Measurements from ENCODE around the gene OLFML2B. TPM values are rescaled to one million over a fixed set of nuclear protein-coding genes. Genes with fewer than 3 reads are reported as not detected.

OLFML2B gene
- total and polyA plus RNA-seq, 2 of the 13 experiments (the other 11 are each of a cell fraction or from before 2014, with no cell fraction given): not detected

DNA sequence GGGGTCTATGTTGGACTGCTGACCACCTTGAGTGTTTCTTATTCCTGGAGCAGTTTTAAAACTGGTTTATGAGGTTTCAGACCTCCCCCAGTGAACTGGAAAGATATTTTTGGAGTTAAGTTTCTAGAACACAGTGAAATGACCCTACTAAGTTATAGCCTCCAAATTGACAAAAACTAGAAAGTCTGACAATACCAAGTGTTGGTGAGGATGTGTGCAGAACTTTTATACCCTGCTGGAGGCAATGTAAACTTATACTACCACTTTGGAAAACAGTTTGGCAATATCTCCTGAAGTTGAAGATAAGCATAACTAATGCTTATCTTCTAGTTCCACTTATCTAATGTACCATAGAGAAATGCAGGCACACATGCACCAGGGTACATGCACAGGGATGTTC, 10.4 kb downstream of the OLFML2B start:
- FAIRE-seq (no peak), DNase-seq (ENCODE audit: low spot score) (no peak), ATAC-seq (no peak)
- no peaks in the 10 kb centered on the region for H4K20me1 ChIP-seq (ENCODE audit: insufficient read depth, low read length)
- 0 out of 2 replicates have a peak, but pooled peaks cover 5% of the 10 kb centered on the region for H3K4me1 ChIP-seq (ENCODE audit: insufficient read depth, low read length)
- ChIA-PET POLR2A (no interaction called here), CTCF (ENCODE audit: low intra/inter-chr PET ratio, low total read pairs) (no interaction called here)
- peaks cover 0 to 2% of the 10 kb centered on the region in 2 experiments; a peak in 2 of 5 replicates for H3K27me3 ChIP-seq (ENCODE audit: control insufficient read depth in 1 of 2, insufficient read depth in 2 of 2, low read length in 2 of 2)
- H3K4me2 ChIP-seq (ENCODE audit: low read depth, low read length): no peak overlapping the region
- H3K27ac ChIP-seq (ENCODE audit: extremely low read length, insufficient read depth, low read length): no peak overlapping the region
- in situ Hi-C loops (cut with HindIII; ENCODE audit: extremely low pct_ligation_motif_present, low pct_unique_long_range_greater_than_20kb) (no loop called here), intact Hi-C loops (cut with micrococcal nuclease; ENCODE audit: unreplicated experiment) (no loop called here)
- no peak overlapping the region for H3K9ac ChIP-seq (ENCODE audit: insufficient read depth, low read depth, low read length)
- TF ChIP-seq, protein P1, sequence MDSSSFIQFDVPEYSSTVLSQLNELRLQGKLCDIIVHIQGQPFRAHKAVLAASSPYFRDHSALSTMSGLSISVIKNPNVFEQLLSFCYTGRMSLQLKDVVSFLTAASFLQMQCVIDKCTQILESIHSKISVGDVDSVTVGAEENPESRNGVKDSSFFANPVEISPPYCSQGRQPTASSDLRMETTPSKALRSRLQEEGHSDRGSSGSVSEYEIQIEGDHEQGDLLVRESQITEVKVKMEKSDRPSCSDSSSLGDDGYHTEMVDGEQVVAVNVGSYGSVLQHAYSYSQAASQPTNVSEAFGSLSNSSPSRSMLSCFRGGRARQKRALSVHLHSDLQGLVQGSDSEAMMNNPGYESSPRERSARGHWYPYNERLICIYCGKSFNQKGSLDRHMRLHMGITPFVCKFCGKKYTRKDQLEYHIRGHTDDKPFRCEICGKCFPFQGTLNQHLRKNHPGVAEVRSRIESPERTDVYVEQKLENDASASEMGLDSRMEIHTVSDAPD (CRISPR knock-in tag; IDR thresholded peaks at IDR 0.05): no peak
- TF ChIP-seq ZNF138 (CRISPR knock-in tag; IDR thresholded peaks at IDR 0.05; ENCODE audit: low read depth) (no peak), ZKSCAN8 (CRISPR knock-in tag; IDR thresholded peaks at IDR 0.05; ENCODE audit: borderline replicate concordance) (no peak), ZNF382 (CRISPR knock-in tag; IDR thresholded peaks at IDR 0.05; ENCODE audit: borderline replicate concordance) (no peak)
- TF ChIP-seq, protein P2, sequence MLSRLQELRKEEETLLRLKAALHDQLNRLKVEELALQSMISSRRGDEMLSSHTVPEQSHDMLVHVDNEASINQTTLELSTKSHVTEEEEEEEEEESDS (CRISPR knock-in tag; IDR thresholded peaks at IDR 0.05; ENCODE audit: borderline replicate concordance): no peak
- BruUV-seq (replicated peaks): no TSS peak
- no peaks in the 10 kb centered on the region for H3K9me3 ChIP-seq (ENCODE audit: low read length)
- H3K36me3 ChIP-seq (replicated peaks in 1 of 2; ENCODE audit: control insufficient read depth in 1 of 2, insufficient read depth in 2 of 2, low read length in 2 of 2): no peaks in the 10 kb centered on the region
- H2AFZ ChIP-seq (ENCODE audit: low read length): no peak overlapping the region
- H3K4me3 ChIP-seq (replicated peaks in 1 of 3; ENCODE audit: insufficient read depth in 1 of 3, low read depth in 2 of 3, low read length in 3 of 3): no peak overlapping the region
- H3K79me2 ChIP-seq (ENCODE audit: insufficient read depth, low read length): no peaks in the 10 kb centered on the region

DNA sequence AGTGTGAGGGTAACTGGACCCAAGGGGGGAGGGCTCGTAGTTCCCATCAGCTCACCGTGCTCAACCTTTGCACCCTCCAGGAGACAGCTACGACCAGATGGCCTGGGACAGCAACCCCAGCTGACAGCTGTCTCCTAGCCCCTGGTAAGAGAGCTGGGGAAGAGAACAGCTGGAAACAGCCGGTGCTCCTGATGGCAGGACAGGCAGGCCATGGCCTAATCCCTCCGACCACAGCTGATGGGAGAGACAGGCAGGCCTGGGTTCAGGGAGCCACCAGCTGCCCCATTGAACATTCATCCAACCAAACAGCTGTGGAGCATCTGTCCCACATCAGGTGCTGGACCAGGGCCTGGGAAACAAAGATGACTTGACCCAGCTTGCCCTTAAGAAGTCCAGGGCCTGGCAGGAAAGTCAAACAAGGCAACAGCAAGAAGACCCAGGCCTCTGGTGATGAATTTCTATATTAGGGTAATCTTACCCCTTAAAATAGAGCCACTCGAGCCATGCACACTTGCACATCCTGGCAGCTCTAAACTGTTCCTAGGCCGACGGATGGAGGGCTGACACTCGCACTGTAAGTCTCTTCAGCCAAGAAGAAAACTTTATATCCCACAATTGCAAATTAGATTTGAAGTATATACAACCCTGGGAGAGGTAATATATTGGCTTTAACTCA, 12.2 kb downstream of the OLFML2B start:
- TF ChIP-seq HNF4A (CRISPR knock-in tag; IDR thresholded peaks at IDR 0.05) (0 out of 2 replicates have a peak, but pooled peaks have one; percentile 16), CHD4 (IDR thresholded peaks at IDR 0.05; ENCODE audit: borderline replicate concordance, low read length) (no peak), ZNF737 (CRISPR knock-in tag; IDR thresholded peaks at IDR 0.05; ENCODE audit: borderline replicate concordance) (no peak), MBNL3 (CRISPR knock-in tag; conservative IDR thresholded peaks at IDR 0.05) (no peak), ZNF292 (CRISPR knock-in tag; IDR thresholded peaks at IDR 0.05; ENCODE audit: borderline replicate concordance, low read depth) (no peak), ZBTB20 (CRISPR knock-in tag; IDR thresholded peaks at IDR 0.05; ENCODE audit: borderline replicate concordance, low read depth) (no peak)
- TF ChIP-seq, protein P3, sequence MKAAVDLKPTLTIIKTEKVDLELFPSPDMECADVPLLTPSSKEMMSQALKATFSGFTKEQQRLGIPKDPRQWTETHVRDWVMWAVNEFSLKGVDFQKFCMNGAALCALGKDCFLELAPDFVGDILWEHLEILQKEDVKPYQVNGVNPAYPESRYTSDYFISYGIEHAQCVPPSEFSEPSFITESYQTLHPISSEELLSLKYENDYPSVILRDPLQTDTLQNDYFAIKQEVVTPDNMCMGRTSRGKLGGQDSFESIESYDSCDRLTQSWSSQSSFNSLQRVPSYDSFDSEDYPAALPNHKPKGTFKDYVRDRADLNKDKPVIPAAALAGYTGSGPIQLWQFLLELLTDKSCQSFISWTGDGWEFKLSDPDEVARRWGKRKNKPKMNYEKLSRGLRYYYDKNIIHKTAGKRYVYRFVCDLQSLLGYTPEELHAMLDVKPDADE (CRISPR knock-in tag; IDR thresholded peaks at IDR 0.05): no peak
- TF ChIP-seq, protein P4, sequence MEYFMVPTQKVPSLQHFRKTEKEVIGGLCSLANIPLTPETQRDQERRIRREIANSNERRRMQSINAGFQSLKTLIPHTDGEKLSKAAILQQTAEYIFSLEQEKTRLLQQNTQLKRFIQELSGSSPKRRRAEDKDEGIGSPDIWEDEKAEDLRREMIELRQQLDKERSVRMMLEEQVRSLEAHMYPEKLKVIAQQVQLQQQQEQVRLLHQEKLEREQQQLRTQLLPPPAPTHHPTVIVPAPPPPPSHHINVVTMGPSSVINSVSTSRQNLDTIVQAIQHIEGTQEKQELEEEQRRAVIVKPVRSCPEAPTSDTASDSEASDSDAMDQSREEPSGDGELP (IDR thresholded peaks at IDR 0.05; ENCODE audit: borderline replicate concordance, low read depth): peak; percentile 37; the same call in 1 of the 2 replicates
- DNase-seq (ENCODE audit: low spot score) (no peak), ATAC-seq (peak; percentile 76), FAIRE-seq (no peak)
- no peak overlapping the region for H3K9ac ChIP-seq (ENCODE audit: insufficient read depth, low read depth, low read length)
- no peaks in the 10 kb centered on the region for H3K36me3 ChIP-seq (replicated peaks in 1 of 2; ENCODE audit: control insufficient read depth in 1 of 2, insufficient read depth in 2 of 2, low read length in 2 of 2)
- H3K4me2 ChIP-seq (ENCODE audit: low read depth, low read length): no peak overlapping the region
- 0 out of 2 replicates have a peak, but pooled peaks cover 5% of the 10 kb centered on the region for H3K4me1 ChIP-seq (ENCODE audit: insufficient read depth, low read length)
- BruUV-seq (replicated peaks): no TSS peak
- no peak overlapping the region for H3K27ac ChIP-seq (ENCODE audit: extremely low read length, insufficient read depth, low read length)
- ChIA-PET POLR2A (no interaction called here), CTCF (ENCODE audit: low intra/inter-chr PET ratio, low total read pairs) (no interaction called here)
- 37% methylated on average over 4 of the region's 9 CpGs for WGBS (ENCODE audit: low lambda C conversion rate)
- no peaks in the 10 kb centered on the region for H3K9me3 ChIP-seq (ENCODE audit: low read length)
- H3K79me2 ChIP-seq (ENCODE audit: insufficient read depth, low read length): no peaks in the 10 kb centered on the region
- no peak overlapping the region for H3K4me3 ChIP-seq (replicated peaks in 1 of 3; ENCODE audit: insufficient read depth in 1 of 3, low read depth in 2 of 3, low read length in 3 of 3)
- in situ Hi-C loops (cut with HindIII; ENCODE audit: extremely low pct_ligation_motif_present, low pct_unique_long_range_greater_than_20kb) (no loop called here), intact Hi-C loops (cut with micrococcal nuclease; ENCODE audit: unreplicated experiment) (no loop called here)
- peaks cover 0 to 13% of the 10 kb centered on the region in 2 experiments; a peak in 2 of 5 replicates for H3K27me3 ChIP-seq (ENCODE audit: control insufficient read depth in 1 of 2, insufficient read depth in 2 of 2, low read length in 2 of 2)
- no peak overlapping the region for H2AFZ ChIP-seq (ENCODE audit: low read length)
- no peaks in the 10 kb centered on the region for H4K20me1 ChIP-seq (ENCODE audit: insufficient read depth, low read length)
